GM18858 (cell line): ENCODE measurements around the gene MRTFA.
"Not testable (repeated sequence)": the region's sequence is repeated elsewhere in the genome, so short reads cannot be mapped to it uniquely, and the experiment has no call there.

Source experiments
- ATAC-seq: cut with Tn5 transposase; IDR thresholded peaks from one replicate; pipeline ENCODE4 v1.9.1; 2021; ENCODE audit not compliant: unreplicated experiment

MRTFA gene

DNA sequence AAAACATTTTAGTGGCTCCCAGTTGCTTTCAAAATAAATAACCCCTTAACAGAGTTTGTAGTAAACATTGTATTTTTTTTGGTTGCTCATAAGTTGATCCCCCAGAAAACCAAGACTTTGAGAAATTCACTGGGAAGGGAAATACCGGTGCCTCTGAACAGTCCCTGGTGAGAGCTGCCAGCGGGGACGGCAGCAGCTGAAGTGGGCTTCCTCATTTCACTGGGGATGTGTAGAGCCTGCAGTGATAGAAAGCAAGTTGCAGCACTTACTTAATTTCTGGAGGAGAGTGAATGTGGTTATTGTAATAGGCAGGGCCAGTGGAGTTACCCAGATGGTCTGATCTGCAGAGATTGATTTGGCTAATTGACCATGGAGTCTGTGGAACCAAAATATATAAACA lies 24.2 kb upstream of the MRTFA start:
- no peak for ATAC-seq

DNA sequence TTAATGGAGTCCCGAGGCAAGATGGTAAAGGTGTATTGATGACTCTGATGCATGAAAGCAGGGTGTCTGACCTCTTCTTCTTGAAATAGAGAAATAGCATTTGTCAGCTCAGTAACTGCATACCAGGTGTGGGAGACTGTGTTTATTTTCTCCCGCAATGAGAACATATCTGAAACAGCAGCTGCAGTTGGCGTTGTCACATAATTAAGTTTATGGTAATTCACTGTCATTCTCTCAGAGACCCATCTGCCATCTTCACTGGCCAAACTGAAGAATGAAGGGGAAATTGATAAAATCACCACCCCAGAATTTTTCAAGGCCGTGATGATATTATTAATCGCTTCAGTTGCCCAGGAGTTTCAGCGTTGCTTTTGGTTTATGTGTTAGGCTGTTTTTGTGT lies 22.6 kb upstream of the MRTFA start:
- no peak for ATAC-seq

DNA sequence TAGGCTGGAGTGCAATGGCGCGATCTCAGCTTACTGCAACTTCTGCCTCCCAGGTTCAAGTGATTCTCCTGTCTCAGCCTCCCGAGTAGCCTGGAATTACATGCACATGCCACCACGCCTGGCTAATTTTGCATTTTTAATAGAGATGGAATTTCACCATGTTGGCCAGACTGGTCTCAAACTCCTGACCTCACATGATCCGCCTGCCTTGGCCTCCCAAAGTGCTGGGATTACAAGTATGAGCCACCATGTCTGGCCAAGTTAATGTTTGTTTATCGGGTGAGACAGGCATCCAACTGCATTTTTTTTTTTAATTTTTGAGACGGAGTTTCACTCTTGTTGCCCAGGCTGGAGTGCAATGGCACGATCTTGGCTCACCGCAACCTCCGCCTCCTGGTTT lies 20.1 kb upstream of the MRTFA start:
- ATAC-seq = not testable (repeated sequence)

DNA sequence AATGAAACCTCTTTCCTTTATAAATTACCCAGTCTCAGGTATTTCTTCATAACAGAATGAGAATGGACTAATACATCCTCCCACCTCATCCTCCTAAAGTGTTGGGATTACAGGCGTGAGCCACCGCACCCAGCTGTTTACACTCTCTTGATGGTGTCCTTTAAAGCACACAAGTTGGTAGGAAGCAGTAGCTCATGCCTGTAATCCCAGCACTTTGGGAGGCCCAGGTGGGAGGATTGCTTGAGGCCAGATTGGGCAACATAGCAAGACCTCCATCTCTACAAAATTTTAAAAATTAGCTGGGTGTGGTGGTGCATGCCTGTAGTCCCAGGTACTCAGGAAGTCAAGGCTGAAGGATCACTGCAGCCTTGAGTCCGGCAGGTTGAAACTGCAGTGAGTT lies 19.4 kb upstream of the MRTFA start:
- ATAC-seq = not testable (repeated sequence)

DNA sequence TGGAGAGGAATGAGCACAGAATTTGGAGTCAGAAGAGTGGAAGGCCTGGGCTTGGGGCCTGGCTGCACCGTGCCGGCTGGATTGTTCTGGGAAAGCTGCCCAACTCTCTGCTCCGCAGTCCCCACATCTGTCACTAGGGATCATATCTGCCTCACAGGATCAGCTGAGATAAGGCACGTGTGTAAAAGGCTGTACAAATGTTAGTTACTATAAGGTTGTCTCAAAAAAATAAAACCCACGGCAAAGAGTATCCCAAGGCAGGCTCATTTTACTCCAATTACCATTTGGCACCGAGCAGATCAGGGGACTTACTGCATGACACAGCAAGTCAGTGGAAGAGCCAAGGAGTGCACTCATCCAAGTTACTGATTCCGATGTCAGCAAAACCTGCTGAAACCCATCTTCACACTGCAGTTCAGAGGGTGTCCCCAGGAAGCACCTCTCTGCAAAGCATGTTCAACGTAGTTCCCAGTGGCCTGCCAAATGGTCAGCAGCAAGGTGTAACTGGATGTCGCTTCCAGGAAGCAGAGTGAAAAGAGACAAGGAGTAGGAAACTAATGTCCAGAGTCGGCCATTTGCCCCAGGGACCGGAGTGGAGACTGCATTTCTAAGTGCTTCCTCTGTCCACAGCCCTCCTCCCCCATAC lies 18.1 kb upstream of the MRTFA start:
- ATAC-seq = no peak

DNA sequence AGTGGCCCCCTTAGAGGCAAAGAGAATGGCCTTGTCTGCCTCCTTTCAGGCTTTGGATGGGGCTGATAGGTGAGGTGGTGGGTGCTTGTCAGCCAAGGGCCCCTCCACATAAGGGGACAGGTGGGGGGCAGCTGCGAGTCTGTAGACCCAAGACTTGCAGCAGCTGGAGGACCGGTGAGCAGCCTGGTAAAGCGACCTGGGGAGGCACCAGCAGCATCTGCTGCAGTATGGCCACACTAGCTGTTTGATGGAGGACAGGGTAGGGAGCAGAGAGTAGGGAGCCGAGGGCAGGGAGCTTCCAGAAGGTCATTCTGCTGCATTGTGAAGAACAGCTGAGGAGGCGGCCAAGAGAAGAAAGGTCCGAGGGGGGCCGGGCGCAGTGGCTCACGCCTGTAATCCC lies 16.8 kb upstream of the MRTFA start:
- ATAC-seq = no peak

DNA sequence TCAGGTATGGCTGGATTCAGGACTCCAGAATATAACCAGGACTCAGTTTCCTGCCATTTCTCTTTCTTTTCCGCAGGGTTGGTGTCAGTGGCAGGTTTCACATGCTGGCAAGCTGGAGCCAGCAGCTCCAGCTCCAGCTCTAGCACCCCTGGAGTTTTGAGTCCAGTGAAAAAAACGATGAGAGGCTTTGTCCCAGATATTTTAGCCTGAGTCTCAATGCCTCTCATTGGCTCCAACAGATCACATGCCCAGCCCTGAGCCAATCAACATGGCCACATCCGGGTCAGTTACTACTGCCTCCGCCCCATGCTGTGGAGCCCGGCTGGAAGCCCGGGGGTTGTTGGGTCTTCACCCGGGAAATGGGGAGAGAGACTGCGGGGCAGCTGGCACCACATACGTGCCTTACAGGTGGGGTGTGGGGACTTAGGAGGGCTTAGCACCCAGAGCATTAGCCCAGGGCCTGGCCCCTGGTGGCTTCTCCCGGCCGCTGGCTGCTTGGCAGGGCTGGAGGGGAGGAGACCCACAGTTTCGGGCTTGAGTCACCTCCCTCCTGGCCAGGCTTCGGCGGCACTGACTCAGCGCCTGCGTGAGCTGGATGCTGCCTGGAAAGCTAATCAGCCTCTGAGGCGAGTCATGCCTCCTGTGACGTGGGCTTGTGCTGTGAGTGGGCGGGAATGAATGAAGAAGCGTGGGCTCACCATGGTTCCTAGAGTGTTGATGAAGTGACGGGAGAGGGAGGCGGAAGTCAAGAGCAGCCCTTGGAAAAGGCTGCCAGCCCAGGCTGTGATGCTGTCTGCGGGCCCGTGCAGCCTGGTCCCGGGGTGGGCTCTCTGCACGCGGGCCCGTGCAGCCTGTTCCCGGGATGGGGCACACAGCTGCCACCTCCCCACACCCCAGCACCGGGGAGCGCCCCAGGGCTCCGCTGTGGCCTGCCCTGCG lies 15.3 kb upstream of the MRTFA start:
- no peak for ATAC-seq

DNA sequence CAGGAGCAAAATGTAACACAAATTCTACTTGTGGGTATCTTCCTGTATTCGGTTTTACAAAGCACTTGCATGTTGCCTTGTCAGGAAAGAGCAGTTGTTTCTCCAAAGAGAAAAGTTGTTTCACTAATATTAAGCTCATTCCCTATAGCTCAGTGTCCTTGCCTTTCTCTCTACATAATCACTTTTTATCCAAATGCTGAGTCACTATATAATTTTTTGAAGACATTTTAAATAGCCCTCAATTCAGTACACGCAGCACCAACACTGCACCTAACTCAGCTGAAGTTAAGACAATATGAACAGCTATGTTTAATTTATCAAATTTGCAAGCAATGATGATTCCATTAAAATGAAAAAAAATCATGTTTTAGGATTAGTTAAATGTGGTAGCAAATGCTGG lies 14.5 kb upstream of the MRTFA start:
- ATAC-seq = no peak

DNA sequence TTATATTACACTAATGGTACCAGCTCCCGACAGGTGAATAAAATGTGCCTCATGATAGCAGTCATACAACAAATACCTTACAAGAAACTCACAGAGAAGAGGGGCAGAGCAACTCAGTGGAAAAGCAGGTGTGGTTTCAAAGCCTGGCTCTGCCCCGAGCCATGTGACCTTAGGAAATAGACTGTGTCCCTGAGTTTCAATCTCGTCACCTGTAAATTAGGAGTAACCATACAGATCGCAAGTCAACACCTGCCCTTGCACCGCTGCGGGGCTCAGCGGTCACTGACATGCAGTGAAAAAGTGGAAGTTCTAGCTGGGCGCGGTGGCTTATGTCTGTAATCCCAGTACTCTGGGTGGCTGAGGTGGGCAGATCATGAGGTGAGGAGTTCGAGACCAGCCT lies 11.9 kb upstream of the MRTFA start:
- no peak for ATAC-seq

DNA sequence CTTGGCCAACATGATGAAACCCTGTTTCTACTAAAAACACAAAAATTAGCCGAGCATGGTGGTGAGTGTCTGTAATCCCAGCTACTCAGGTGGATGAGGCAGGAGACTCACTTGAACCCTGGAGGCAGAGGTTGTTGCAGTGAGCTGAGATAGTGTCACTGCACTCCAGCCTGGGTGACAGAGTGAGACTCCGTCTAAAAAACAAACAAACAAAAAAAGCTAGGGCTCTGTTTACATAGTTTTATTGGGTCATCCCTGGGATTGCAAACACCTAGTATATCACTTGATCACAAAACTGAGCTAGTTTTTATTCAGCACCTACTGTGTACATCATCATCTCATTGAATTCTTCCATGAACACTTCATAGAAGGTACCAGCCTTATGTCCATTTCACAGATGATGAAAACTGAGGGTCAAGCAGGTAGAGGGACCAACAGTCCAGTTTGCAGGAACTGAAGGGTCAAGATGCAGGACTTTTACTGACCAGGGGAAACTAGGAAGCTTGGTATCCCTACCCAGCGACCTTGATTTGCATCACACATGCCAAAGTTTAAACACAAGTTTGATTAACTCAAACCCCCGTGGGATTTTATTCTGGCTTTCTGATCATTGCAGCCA lies 9.2 kb upstream of the MRTFA start:
- ATAC-seq = no peak

DNA sequence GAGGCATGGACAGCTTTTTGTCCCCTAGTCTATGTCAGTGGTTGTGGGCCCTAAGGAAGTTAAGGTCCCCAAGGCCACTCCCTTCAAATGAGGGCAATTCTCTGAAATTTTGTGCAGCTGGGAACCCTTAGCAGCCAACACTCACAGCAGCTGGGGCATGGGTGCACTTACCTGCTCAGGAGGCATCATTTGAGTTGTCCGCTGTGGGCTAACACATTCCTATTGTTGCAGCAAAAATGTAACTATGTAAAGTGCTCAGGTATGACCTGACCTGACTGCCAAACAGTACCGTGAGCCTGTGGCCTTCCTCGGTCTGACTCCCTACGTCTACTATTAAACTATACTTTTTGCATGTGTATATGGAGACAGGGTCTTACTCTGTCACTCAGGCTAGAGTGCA lies 5.8 kb upstream of the MRTFA start:
- ATAC-seq = no peak

DNA sequence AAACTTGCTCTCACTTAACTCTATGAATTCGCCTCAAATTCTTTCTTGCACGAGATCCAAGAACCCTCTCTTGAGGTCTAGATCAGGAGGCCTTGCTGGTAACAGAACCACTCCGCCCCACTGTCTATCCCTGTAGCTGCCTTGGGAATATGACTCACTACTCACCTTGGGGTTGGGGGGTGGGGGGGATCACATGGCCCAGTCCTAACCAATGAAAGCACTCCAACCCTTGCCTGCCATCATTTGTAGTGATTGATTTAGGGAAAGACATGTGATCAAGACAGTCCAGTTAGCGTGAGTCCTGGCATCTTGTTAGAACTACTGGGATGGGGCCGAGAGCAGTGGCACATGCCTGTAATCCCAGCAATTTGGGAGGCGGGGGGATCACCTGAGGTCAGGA lies 4.8 kb upstream of the MRTFA start:
- ATAC-seq = no peak

DNA sequence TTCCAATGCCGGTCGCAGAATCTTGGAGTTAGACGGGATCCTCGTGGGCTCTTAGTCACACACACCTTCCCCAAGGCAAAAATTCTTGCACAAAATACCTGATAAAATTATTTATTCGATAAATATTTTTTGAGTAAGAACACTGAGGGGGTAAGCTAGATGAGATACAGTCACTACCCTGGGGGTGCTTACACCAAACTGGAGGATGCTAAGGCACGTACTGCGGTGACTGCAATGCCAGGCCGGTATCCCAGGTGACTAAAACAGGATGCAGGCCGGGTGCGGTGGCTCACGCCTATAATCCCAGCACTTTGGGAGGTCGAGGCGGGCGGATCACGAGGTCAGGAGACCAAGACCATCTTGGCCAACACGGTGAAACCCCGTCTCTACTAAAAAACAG lies 1.7 kb upstream of the MRTFA start:
- no peak for ATAC-seq

DNA sequence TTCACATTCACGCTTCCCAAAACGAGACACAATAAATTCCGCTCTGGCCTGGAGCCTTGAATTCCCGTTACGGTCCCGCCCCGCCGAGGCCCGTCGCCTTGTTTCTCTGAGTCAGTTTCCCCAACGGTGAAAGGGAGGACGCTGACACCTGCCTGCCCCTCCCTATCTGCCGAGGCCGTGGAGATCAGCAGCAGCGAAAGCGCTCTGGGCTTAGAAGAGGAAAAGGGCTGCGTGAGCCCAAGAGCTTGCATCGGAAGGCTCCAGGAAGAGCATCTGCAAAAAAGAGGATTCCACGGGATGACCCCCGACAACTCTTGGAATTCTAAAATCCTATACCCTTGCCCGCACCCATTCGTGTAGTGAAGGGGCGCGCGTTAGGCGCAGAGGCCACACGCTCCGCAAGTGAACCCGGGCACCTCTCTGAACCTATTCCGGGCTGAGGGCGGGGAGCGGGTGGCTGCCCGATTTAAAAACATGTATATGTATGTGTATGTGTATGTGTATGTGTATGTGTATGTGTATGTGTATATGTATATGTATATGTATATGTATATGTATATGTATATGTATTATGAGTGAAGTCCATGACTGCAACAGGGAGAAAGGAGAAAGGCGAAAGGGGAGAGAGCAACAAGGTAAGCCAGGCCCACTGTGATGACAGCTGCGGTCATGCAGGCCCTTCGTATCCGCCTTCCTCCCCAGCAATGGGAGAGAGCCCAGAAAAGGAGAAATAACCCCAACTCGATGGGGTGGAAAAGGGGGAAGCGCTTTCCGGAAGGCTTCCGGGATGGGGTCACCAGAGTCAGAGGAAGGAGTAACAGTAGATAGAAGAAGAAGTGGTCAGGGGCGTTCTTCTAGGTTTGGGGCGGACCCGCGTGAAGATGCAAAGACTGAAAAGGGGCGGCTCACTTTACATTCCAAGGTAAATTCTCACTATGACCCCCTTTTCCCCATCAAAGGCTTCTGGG lies 948 bp upstream of the MRTFA start:
- ATAC-seq = no peak

DNA sequence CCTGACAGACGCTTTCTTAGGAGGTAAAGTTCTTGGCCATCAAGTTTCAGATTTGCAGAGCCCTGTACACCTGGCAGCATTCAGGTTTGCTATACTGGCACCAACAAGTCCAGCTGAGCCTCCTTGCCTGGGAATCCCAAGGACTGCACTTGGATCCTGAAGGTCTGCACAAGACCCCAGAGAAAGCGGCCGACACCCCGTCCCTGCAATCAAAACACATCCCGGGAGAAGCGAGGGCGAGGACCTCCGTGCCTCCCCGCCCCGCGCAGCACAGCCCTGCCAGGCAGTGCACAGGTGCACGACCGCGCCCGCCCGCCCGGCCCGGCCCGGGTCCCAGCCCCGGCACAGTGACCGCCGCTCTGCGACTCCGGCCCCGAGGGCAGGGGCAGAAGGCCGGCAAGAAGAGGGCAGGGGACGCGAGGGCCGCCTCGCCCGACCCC lies 559 bp downstream of the MRTFA start:
- no peak for ATAC-seq

DNA sequence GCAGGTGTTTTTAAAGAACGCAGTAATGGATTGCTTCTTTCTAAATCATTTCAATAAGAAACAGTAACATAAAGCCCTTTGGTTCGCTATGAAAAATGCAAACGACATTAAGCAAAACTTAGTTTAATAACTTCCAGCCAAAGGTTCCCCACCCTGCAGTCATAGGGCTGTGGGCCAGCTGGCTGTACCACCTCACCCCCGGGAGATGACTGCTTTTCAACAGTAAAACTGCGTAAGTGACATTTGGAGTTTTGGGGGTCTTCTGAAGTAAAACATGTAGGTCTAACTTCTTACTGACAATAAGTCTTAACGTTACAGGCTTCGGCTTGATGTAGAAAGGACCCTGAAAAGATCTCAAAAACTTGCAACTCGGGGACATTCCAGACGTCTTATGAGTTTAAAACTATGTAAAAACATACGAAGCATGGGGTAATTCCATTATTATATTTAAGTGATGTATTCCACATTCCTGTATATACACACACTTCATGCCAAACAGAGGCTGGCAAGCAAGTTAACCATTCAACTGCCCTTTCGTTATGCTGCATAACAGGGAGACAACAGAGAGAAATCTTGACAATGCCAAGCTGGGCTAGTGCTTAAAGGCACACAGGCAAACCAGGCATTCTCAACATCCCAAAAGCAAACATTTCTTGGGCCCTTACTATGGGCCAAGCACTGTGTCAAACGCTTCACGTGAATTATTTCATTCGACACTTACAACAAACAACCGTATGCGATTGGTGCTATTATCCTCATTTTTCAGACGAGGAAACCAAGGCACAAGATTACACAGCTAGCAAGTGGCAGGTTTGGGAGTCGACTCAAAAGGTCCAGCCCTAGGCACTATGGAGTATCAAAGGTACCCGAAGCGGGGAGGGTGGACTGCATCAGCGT lies 1.2 kb downstream of the MRTFA start:
- ATAC-seq = no peak

DNA sequence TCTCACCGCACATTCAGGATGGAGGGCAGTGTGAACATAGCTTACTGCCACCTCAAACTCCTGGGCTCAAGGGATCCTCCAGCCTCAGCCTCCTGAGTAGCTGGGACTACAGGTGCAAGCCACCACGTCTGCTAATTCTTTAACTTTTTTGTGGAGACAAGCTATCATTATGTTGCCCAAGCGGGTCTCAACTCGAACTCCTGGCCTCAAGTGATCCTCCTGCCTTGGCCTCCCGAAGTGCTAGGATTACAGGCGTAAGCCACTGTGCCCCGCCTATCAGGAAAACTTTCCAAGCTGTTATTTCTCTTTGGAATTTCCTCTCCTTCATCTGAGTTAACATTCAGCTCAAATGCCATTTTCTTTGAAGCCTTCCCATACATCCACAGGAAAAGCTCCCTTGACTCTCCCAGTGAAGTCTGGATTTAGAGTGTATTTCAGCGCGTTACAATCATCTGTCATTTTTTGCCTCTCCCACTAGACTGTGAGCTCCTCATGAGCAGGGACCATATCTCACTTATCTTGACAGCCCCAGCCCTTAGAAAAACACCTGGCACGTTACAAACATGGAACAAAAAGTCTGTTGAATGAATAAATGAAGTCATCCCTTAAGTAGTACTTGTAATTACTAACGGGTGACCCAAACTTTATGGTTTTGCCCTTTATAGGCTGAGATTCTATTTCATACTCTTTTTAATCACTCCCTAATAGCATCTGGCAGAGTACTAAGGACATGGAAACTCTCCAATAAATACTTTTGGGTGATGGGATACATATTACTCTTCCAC lies 2.2 kb downstream of the MRTFA start:
- ATAC-seq = no peak

DNA sequence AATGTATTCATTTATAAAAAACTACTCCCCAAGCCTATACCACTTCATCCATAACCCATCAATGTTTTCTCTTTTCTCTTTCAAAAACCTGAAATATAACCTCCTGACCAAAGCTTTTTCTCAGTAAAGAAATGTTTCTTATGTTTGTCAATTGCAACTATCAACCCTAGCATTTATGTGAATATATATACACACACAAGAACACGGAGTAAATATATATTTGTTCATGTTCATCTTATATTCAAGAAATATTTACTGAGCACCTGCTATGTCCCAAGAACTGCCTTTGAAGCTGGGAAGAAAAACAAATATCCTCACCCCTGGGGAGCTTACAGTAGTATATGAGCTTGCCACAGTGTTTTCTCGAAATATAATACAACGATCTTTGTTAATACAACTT lies 3.5 kb downstream of the MRTFA start:
- ATAC-seq = no peak

DNA sequence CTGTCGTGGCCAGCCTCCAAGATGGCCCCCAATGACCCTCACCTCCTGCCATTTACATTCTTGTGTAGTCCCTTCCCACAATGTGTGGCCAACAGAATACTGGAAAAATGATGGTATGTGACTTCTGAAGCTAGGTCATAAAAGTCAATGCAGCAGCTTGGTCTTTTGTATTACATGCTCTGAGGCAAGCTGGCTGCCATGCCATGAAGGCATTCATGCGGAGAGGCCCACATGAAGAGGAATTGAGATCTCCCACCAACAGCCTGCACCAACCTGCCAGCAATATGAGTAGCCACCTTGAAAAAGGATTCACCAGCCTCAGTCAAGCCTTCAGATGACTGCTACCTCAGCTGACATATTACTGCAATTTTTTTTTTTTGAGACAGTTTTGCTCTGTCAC lies 4.6 kb downstream of the MRTFA start:
- ATAC-seq = no peak
